Prostate gland (tissue), 2 donors: ENCODE results near the gene KLF9. TPM values are rescaled to one million over a fixed set of nuclear protein-coding genes. Genes with fewer than 3 reads are reported as not detected.
A peak's percentile ranks its signal among the peaks of the same experiment; 100 is the strongest.

Source experiments
- DNase-seq: peaks from one replicate; pipeline ENCODE4 v3.0.0-alpha.2; 2019; ENCODE audit warnings: low spot score
- H3K27ac ChIP-seq, 2 donors: fragments of 200-600 bp; sonication (generic); 2 replicates each; pipeline ENCODE4 v1.5.1; 2017 to 2019
- H3K27me3 ChIP-seq: fragments of 200-600 bp; sonication (generic); replicated peaks from 2 replicates; pipeline ENCODE4 v1.5.1; 2019; ENCODE audit not compliant: insufficient read depth
- H3K36me3 ChIP-seq, 2 donors: fragments of 200-600 bp; sonication (generic); 1 replicate in 1 of 2; 2 replicates in 1 of 2; pipeline versions ENCODE4 v1.5.1 to v1.8.1; 2017 to 2019
- H3K4me1 ChIP-seq: fragments of 200-600 bp; sonication (generic); replicated peaks from 2 replicates; pipeline ENCODE4 v1.5.1; 2019
- H3K4me3 ChIP-seq, 2 donors: fragments of 200-600 bp; sonication (generic); 2 replicates each; pipeline ENCODE4 v1.5.1; 2017 to 2019
- H3K9me3 ChIP-seq: fragments of 200-600 bp; sonication (generic); 2 replicates; pipeline ENCODE4 v1.5.1; 2017
- CTCF ChIP-seq, 4 experiments: fragments of 200-600 bp in 2 of 4; fragments of 450-650 bp in 2 of 4; sonication (generic) in 2 of 4; IDR thresholded peaks; 1 replicate in 3 of 4; 2 replicates in 1 of 4; pipeline ENCODE4 v1.5.1; 2016 to 2019; ENCODE audit warnings: antibody characterized with exemption in 4 of 4, mild to moderate bottlenecking in 2 of 4, moderate library complexity in 2 of 4
- POLR2A ChIP-seq: fragments of 450-650 bp; IDR thresholded peaks from one replicate; pipeline ENCODE4 v1.6.1; 2016; ENCODE audit warnings: antibody characterized with exemption, mild to moderate bottlenecking
- POLR2AphosphoS5 ChIP-seq: sonication (generic); formaldehyde crosslinking; IDR thresholded peaks from one replicate; pipeline ENCODE4 v1.6.1; 2017; ENCODE audit warnings: antibody characterized with exemption
- WGBS: methylation state at CpG from one replicate; pipeline ENCODE4 v1.1.5; 2018; 5-methylcytosine and 5-hydroxymethylcytosine counted together
- intact Hi-C: fragments of 100-400 bp; cut with DNase I; formaldehyde crosslinking; loops from one replicate; pipeline ENCODE4 v1.14.2; 2022
- total RNA-seq, 2 donors: library from RNA; depleted of rRNA; stranded (reverse); fragments of >200 nt; gene quantifications; one replicate each; pipeline ENCODE4 v1.1.0, GENCODE V29; 2016

The KLF9 gene
- total RNA-seq, 2 donors from 2014 or later: 82.9 to 129 TPM

GRCh38 chr9:70438341-70438928 is 24.0 kb upstream of the KLF9 start:
- Histone ChIP-seq H3K4me1 (no peaks in the 10 kb centered on the region), H3K27ac (peak overlapping the region in 1 of 2 donors; percentile 70), H3K36me3 (no peaks in the 10 kb centered on the region), H3K27me3 (no peaks in the 10 kb centered on the region), H3K9me3 (no peaks in the 10 kb centered on the region), H3K4me3 (no peak overlapping the region)
- DNase-seq: peak; percentile 62
- intact Hi-C loops: no loop called here
- TF ChIP-seq POLR2AphosphoS5 (peak; percentile 79), POLR2A (no peak), CTCF (IDR thresholded peaks at IDR 0.05) (no peak)
- 58% methylated on average over 2 of the region's 3 CpGs for WGBS

GRCh38 chr9:70435948-70436347 is 21.5 kb upstream of the KLF9 start:
- intact Hi-C loops: no loop called here
- Histone ChIP-seq H3K4me3 (no peak overlapping the region), H3K27ac (no peak overlapping the region), H3K4me1 (no peaks in the 10 kb centered on the region), H3K9me3 (no peaks in the 10 kb centered on the region), H3K36me3 (no peaks in the 10 kb centered on the region), H3K27me3 (no peaks in the 10 kb centered on the region)
- DNase-seq: no peak
- no peak for TF ChIP-seq POLR2AphosphoS5
- no peak for TF ChIP-seq CTCF (IDR thresholded peaks at IDR 0.05)
- no peak for TF ChIP-seq POLR2A
- 92% methylated on average over 1 of the region's 1 CpG for whole genome bisulfite sequencing

GRCh38 chr9:70429899-70430298 is 15.4 kb upstream of the KLF9 start:
- no peaks in the 10 kb centered on the region for H3K36me3 ChIP-seq
- intact Hi-C loops: loop anchor here (5.0 kb wide), 1 partner anchor 37 kb away; no protein-coding TSS in a partner anchor
- no peak overlapping the region for H3K4me3 ChIP-seq

GRCh38 chr9:70428781-70429180 is 14.3 kb upstream of the KLF9 start:
- Histone ChIP-seq H3K27me3 (no peaks in the 10 kb centered on the region), H3K4me1 (no peaks in the 10 kb centered on the region), H3K4me3 (no peak overlapping the region), H3K9me3 (no peaks in the 10 kb centered on the region), H3K36me3 (no peaks in the 10 kb centered on the region), H3K27ac (no peak overlapping the region)
- intact Hi-C loops: no loop called here
- no peak for DNase-seq
- 95% methylated on average over 5 of the region's 5 CpGs for WGBS
- TF ChIP-seq POLR2AphosphoS5 (no peak), CTCF (IDR thresholded peaks at IDR 0.05) (no peak)

More at GRCh38 chr9:70429899-70430298, 15.4 kb upstream of the KLF9 start:
- DNase-seq: no peak
- H3K27ac ChIP-seq: no peak overlapping the region
- no peaks in the 10 kb centered on the region for H3K9me3 ChIP-seq
- no peaks in the 10 kb centered on the region for H3K4me1 ChIP-seq
- no peaks in the 10 kb centered on the region for H3K27me3 ChIP-seq
- no peak for TF ChIP-seq POLR2AphosphoS5
- TF ChIP-seq CTCF (IDR thresholded peaks at IDR 0.05): no peak
- TF ChIP-seq POLR2A: no peak
- 92% methylated on average over 3 of the region's 3 CpGs for WGBS
